ENCODE measurements around the gene CCDC191. TPM values are rescaled to one million over a fixed set of nuclear protein-coding genes. Genes with fewer than 3 reads are reported as not detected.

CCDC191 gene
- total RNA-seq, 4 donors from 2014 or later, result 0.29 to 0.82 (median 0.42) TPM

GRCh38 chr3:114081037-114081436, 24.7 kb upstream of the CCDC191 start:
- no peaks in the 10 kb centered on the region for H3K4me1 ChIP-seq
- no peaks in the 10 kb centered on the region for H3K9me3 ChIP-seq
- DNase-seq (no peak), ATAC-seq (no peak)
- H3K36me3 ChIP-seq, result peaks cover 0 to 63% of the 10 kb centered on the region in 2 donors
- no peak for TF ChIP-seq POLR2A (IDR thresholded peaks at IDR 0.05)
- TF ChIP-seq CTCF (IDR thresholded peaks at IDR 0.05 in 4 of 5, conservative IDR thresholded peaks at IDR 0.05 in 1 of 5), result no peak
- intact Hi-C loops (cut with DNase I; ENCODE audit: low total_unique reads), result no loop called here
- no peak overlapping the region for H3K27ac ChIP-seq
- no peak overlapping the region for H3K4me3 ChIP-seq
- no peaks in the 10 kb centered on the region for H3K27me3 ChIP-seq
- in situ Hi-C loops (cut with MboI; ENCODE audit: low sequenced_read_pairs in 4 of 4), result no loop called here

- intact Hi-C loops (cut with DNase I; ENCODE audit: low total_unique reads), result no loop called here
- no peak for ATAC-seq
- Histone ChIP-seq H3K36me3 (peaks cover 0 to 63% of the 10 kb centered on the region in 2 donors), H3K4me3 (no peak overlapping the region), H3K27me3 (no peaks in the 10 kb centered on the region), H3K4me1 (no peaks in the 10 kb centered on the region), H3K9me3 (no peaks in the 10 kb centered on the region), H3K27ac (no peak overlapping the region)
- no peak for DNase-seq
- no peak for TF ChIP-seq POLR2A (IDR thresholded peaks at IDR 0.05)
- no peak for TF ChIP-seq CTCF (IDR thresholded peaks at IDR 0.05 in 4 of 5, conservative IDR thresholded peaks at IDR 0.05 in 1 of 5)
- in situ Hi-C loops (cut with MboI; ENCODE audit: low sequenced_read_pairs in 4 of 4), result no loop called here
Measured at GRCh38 chr3:114080201-114080600, 23.9 kb upstream of the CCDC191 start.

- Histone ChIP-seq H3K36me3 (peaks cover 0 to 63% of the 10 kb centered on the region in 2 donors), H3K4me3 (no peak overlapping the region), H3K27ac (no peak overlapping the region), H3K4me1 (no peaks in the 10 kb centered on the region), H3K27me3 (no peaks in the 10 kb centered on the region), H3K9me3 (no peaks in the 10 kb centered on the region)
- in situ Hi-C loops (cut with MboI; ENCODE audit: low sequenced_read_pairs in 4 of 4), result no loop called here
- DNase-seq (no peak), ATAC-seq (no peak)
- intact Hi-C loops (cut with DNase I; ENCODE audit: low total_unique reads), result no loop called here
- TF ChIP-seq CTCF (IDR thresholded peaks at IDR 0.05 in 4 of 5, conservative IDR thresholded peaks at IDR 0.05 in 1 of 5) (no peak), POLR2A (IDR thresholded peaks at IDR 0.05) (no peak)
Measured at GRCh38 chr3:114079761-114080160, 23.4 kb upstream of the CCDC191 start.

GRCh38 chr3:114078126-114078525, 21.8 kb upstream of the CCDC191 start:
- Histone ChIP-seq H3K27ac (no peak overlapping the region), H3K27me3 (no peaks in the 10 kb centered on the region), H3K4me1 (no peaks in the 10 kb centered on the region), H3K36me3 (peaks cover 0 to 68% of the 10 kb centered on the region in 2 donors), H3K4me3 (no peak overlapping the region), H3K9me3 (no peaks in the 10 kb centered on the region)
- in situ Hi-C loops (cut with MboI; ENCODE audit: low sequenced_read_pairs in 4 of 4) (no loop called here), intact Hi-C loops (cut with DNase I; ENCODE audit: low total_unique reads) (no loop called here)
- DNase-seq (no peak), ATAC-seq (no peak)
- TF ChIP-seq POLR2A (IDR thresholded peaks at IDR 0.05) (no peak), CTCF (IDR thresholded peaks at IDR 0.05 in 4 of 5, conservative IDR thresholded peaks at IDR 0.05 in 1 of 5) (no peak)

GRCh38 chr3:114076711-114077110, 20.4 kb upstream of the CCDC191 start:
- H3K27me3 ChIP-seq, result no peaks in the 10 kb centered on the region

More at GRCh38 chr3:114076711-114077110, 20.4 kb upstream of the CCDC191 start:
- DNase-seq, result no peak
- ATAC-seq, result no peak
- intact Hi-C loops (cut with DNase I; ENCODE audit: low total_unique reads) (no loop called here), in situ Hi-C loops (cut with MboI; ENCODE audit: low sequenced_read_pairs in 4 of 4) (no loop called here)
- TF ChIP-seq CTCF (IDR thresholded peaks at IDR 0.05 in 4 of 5, conservative IDR thresholded peaks at IDR 0.05 in 1 of 5) (no peak), POLR2A (IDR thresholded peaks at IDR 0.05) (no peak)
- Histone ChIP-seq H3K4me3 (no peak overlapping the region), H3K27ac (no peak overlapping the region), H3K9me3 (no peaks in the 10 kb centered on the region), H3K36me3 (peaks cover 0 to 75% of the 10 kb centered on the region in 2 donors), H3K4me1 (no peaks in the 10 kb centered on the region)

Measured in gastrocnemius medialis (tissue), 4 donors.